GM18951 (cell line): Measurements from ENCODE around the gene ZGPAT.

Experiments
- POLR2A ChIP-seq: IDR thresholded peaks from 4 replicates; pipeline ENCODE4 v1.6.1; 2011; ENCODE audit warnings: mild to moderate bottlenecking; ENCODE audit not compliant: insufficient read length, insufficient read depth; ENCODE audit errors: extremely low read depth
- in situ Hi-C: fragments of 300-500 bp; cut with MboI; formaldehyde crosslinking; loops from one replicate; pipeline ENCODE4 v1.12.0; 2022; ENCODE audit warnings: low sequenced_read_pairs, mixed read lengths, inconsistent platforms; ENCODE audit not compliant: unreplicated experiment

ZGPAT gene

DNA sequence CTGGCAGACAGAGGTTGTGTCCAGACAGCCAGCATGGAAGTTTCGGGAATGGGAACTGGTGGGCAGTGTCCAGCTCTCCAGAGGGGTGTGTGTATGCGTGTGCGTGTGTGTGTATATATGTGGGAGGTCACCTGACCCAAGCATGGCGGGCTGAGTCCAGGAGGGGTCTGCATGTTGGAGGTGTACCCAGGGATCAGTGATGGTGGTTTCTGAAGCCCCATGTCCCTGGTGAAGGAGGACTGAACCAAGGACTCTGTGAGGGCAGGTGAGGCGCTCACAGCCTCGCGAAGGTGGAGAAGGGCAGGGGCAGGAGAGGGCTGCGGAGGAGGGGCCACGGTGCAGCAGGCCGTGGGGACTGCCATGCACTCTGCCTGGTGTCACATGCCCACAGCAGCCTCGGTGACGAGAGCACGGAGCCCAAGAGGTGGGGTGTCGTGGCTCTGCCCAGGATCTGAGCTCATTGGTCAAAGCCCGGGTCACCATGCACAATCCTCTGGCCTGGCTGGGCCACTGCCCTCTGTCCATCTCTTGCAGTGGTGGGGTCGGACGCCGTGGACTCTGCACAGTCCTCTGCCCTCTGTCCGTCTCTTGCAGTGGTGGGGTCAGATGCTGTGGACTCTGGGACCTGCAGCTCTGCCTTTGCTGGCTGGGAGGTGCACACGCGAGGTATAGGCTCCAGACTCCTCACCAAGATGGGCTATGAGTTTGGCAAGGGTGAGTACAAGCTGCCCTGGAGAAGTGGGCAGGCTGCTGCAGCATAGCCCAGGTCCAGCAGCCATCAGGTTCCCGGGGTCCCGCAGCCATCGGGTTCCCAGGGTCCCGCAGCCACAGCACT lies 26.5 kb downstream of the ZGPAT start:
- in situ Hi-C loops: no loop called here
- TF ChIP-seq POLR2A: no peak

DNA sequence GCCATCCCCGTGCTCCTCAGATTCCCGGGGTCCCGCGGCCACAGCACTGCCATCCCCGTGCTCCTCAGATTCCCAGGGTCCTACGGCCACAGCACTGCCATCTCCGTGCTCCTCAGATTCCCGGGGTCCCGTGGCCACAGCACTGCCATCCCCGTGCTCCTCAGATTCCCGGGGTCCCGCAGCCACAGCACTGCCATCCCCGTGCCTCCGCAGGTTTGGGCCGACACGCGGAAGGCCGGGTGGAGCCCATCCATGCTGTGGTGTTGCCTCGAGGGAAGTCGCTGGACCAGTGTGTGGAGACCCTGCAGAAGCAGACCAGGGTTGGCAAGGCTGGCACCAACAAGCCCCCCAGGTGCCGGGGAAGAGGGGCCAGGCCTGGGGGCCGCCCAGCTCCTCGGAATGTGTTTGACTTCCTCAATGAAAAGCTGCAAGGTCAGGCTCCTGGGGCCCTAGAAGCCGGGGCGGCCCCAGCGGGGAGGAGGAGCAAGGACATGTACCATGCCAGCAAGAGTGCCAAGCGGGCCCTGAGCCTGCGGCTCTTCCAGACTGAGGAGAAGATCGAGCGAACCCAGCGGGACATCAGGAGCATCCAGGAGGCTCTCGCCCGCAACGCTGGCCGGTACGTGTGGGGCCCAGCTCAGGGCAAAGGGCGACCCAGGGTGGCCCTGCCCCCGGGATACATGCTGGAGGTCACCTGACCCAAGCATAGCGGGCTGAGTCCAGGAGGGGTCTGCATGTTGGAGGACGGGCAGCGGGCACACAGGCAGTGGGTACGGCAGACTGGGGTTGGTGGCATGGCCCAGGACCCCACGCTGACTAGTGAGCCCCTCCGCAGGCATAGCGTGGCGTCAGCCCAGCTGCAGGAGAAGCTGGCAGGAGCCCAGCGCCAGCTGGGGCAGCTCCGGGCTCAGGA lies 27.4 kb downstream of the ZGPAT start:
- in situ Hi-C loops: no loop called here
- no peak for TF ChIP-seq POLR2A

DNA sequence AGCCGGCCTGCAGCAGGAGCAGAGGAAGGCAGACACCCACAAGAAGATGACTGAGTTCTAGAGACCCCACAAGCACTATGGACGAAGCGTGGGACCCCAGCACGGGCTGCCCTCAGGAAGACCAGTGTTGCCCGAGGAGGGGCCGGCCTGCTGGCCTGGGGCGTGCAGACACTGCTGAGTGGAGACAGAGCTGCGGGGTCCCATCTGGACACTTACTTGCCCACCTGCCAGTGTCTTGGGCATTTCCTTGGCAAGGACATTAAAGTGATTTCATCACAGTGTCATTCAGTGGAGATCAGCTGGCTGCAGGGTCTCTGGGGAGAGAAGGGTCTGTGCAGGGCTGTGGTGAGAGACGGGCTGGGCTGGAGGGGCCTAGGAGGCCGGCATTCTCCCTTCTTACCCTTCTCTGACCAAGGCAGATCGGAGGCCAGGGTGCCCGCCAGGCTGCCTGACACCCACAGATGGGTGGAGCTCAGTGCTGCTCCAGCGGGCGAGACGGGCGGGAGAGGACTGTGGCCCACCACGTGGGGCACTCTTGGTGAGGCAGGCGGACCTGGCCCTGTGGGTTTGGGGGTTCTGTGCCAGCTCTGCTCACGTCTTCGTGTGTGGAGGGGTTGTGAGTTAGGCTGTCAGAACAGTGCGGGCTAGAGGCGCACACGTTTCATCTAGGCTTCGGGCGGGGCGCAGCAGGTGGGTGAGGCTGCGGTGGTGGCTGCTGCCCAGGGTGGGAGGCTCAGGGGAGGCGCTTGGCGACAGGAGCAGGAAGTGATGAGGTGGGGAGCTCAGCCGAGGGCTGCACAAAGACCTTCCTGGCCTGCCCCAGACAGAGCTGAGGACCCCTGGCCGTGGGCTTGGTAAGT lies 28.2 kb downstream of the ZGPAT start, which contains the start of gene LIME1:
LIME1 (plus strand) TSS at position 806 of the 860 bp plus-strand sequence. CDS start 886 bp downstream, outside the sequence.
- peak; percentile 61 for TF ChIP-seq POLR2A
- in situ Hi-C loops: no loop called here

DNA sequence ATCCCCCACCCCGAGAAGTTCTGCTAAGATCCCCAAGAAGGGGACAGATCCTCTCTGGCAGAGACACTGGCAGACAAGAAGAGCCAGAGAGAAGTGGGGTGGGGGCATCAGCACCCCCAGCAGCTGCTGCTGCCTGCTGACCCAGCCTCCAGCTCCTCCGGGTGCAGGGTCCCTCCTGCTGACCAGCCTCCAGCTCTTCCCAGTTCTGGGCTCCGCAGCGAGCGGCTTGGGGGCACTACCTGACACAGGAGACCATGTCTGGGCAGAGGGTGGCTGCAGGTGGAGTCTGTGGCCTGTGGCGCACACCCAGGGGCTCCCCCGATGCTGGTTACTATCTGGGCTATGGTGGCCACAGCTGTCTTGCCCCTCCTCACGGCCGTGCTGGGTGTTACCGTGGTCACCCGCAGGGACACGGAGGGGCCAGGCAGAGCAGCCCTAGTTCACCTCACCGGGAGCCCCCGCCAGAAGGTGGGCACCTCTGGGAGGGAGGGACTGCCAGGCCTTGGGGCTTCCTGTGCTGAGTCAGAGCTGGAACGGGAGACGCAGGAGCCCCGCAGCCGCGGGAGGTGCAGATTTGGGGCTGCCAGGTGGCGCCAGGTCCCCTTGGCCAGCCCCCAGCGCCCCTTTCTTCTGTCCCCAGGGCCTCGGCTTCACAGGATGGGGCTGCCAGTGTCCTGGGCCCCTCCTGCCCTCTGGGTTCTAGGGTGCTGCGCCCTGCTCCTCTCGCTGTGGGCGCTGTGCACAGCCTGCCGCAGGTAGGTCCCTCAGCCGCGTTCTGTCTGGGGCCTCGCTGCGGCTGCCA lies 29.3 kb downstream of the ZGPAT start:
- peak; percentile 47 for TF ChIP-seq POLR2A
- in situ Hi-C loops: no loop called here

DNA sequence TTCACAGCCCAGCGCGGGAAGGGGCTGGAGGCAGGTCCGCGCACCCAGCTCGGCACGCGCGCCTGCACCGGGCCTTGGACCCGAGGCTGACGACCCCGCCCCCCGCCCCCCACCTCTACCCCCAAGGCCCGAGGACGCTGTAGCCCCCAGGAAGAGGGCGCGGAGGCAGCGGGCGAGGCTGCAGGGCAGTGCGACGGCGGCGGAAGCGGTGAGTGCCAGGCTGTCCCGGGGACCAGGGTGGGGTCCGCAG lies 29.8 kb downstream of the ZGPAT start:
- no peak for TF ChIP-seq POLR2A
- in situ Hi-C loops: no loop called here

DNA sequence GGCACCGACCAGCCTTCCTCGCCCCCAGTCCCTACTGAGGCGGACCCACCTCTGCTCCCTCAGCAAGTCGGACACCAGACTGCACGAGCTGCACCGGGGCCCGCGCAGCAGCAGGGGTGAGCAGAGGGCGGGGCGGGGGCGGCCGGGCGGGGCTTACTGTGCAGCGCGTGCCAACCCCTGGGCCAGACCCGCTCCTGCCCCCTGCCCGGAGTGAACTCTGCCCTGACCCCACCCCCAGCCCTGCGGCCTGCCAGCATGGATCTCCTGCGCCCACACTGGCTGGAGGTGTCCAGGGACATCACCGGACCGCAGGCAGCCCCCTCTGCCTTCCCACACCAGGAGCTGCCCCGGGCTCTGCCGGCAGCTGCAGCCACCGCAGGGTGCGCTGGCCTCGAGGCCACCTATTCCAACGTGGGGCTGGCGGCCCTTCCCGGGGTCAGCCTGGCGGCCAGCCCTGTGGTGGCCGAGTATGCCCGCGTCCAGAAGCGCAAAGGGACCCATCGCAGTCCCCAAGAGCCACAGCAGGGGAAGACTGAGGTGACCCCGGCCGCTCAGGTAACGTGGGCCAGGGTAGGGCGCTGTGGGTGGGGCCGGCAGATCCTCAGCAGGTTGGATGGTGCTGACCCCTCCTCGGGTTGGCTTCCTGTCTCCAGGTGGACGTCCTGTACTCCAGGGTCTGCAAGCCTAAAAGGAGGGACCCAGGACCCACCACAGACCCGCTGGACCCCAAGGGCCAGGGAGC lies 30.3 kb downstream of the ZGPAT start:
- TF ChIP-seq POLR2A: peak; percentile 47
- in situ Hi-C loops: no loop called here

DNA sequence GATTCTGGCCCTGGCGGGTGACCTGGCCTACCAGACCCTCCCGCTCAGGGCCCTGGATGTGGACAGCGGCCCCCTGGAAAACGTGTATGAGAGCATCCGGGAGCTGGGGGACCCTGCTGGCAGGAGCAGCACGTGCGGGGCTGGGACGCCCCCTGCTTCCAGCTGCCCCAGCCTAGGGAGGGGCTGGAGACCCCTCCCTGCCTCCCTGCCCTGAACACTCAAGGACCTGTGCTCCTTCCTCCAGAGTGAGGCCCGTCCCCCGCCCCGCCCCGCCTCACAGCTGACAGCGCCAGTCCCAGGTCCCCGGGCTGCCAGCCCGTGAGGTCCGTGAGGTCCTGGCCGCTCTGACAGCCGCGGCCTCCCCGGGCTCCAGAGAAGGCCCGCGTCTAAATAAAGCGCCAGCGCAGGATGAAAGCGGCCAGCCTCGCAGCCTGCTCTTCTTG lies 30.9 kb downstream of the ZGPAT start:
- in situ Hi-C loops: no loop called here
- no peak for TF ChIP-seq POLR2A

DNA sequence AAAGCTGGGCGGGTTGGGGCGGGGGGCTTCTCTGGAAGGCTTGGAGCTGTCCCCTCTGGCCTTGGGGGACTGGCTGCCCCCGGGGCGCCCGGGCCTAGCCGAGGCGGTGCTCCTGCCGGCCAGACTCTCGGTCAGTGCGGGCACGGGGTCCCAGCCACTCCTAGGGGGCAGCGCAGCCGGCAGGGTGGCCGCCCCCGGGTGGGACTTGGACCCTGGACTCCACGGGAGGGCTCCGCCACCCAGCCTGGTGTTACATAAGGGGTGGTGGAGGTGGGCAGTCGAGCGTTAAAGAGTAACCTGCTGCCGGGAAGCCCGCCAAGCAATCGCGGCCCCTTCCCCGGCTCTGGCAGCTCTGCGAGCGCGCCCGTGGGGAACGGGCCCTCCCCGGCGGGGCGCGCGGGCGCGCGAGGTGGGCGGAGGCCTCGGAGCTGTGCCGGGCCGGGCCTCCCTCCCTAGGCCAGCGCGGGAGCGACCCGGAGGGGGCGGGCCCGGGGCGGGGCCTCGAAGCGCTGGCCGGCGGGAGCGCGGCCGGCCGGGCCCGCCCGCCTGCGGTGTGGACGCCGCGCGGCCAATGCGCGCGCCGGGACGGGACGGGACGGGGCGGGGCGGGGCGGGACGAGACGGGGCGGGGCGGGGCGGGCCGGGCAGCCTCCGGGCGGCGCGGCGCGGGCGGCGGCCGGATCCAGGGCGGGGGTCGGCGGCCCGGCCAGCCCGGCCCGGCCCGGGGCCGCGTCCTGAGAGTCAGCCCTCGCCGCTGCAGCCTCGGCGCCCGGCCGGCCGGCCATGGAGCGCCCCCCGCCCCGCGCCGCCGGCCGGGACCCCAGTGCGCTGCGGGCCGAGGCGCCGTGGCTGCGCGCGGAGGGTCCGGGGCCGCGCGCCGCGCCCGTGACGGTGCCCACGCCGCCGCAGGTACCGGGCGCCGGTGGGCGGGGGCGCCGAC lies 31.6 kb downstream of the ZGPAT start, which contains the start of gene SLC2A4RG:
SLC2A4RG (plus strand) TSS at position 647 of the 940 bp plus-strand sequence; CDS start at position 784, 137 bp downstream.
- TF ChIP-seq POLR2A: peak; percentile 35
- in situ Hi-C loops: no loop called here

DNA sequence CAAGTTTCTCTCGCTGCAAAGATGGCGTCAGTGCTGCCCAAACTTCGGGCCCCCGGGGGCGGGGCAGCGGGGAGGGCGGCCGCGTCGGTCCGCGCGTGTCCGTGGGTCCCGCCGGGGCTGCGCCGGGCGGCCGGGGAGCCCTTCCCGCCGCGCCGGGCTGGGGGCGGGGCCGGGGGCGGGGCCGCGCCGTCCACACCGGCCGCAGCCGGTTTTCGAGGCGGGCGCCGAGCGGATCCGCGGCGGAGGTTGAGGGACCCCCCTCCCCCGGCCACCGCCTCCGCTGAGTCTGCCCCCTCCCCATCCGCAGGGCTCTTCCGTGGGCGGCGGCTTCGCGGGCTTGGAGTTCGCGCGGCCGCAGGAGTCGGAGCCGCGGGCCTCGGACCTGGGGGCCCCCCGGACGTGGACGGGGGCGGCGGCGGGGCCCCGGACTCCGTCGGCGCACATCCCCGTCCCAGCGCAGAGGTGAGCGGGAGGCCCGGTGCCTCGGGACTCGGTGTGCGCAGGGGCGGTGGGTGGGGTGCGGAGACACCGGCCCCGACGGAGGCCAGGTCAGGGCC lies 32.3 kb downstream of the ZGPAT start:
- TF ChIP-seq POLR2A: peak; percentile 3
- in situ Hi-C loops: no loop called here

DNA sequence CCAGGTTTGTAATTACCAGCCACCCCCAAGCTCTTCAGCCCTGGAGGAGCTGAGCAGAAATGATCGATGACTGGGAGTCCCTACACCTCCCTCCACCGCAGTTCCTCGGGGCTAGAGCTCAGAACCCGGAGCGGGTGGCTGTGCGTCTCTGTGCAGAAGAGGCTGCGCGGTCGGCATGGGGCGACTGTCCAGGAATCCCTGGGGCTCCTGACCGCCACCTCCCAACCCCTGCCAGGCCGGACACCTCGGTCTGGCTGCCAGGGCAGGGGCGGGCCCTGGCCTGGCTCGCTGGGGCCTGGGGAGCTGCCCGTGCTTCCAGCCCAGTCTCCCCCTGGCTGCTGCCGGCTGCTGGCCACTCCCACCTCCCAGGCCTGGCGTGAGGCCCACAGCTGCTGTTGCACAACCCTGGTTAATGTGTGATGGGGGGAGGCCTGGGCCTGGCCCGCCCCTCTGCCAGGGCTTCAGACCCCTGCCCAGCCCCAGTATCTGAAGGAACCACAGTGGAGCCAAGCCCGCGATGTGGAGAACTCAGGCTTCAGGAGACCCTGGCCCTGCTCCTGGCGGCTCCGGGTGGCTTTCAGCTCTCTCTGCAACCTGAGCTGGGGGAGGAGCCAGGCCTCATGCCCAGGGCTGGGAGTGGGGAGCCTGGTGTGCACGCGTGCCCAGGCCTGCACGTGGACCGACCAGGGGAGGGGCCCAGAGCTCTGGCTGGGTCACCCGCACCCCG lies 33.0 kb downstream of the ZGPAT start:
- no peak for TF ChIP-seq POLR2A
- in situ Hi-C loops: no loop called here
